GM12878 (cell line): ENCODE results near the gene UTP25.

ENCODE experiments used
- CBX3 ChIP-seq: fragments of 200-600 bp; sonication (generic); IDR thresholded peaks from 2 replicates; pipeline ENCODE4 v1.6.1; 2016; ENCODE audit warnings: low read depth, borderline replicate concordance
- GABPA ChIP-seq: IDR thresholded peaks from 2 replicates; pipeline ENCODE4 v1.6.1; 2014; ENCODE audit warnings: antibody characterized with exemption, low read depth, mild to moderate bottlenecking, inconsistent platforms
- HDGF ChIP-seq: fragments of 450-650 bp; IDR thresholded peaks from 2 replicates; pipeline ENCODE4 v1.6.1; 2016; ENCODE audit warnings: antibody characterized with exemption
- MXI1 ChIP-seq: fragments of 150-350 bp; IDR thresholded peaks from 2 replicates; pipeline ENCODE4 v1.6.1; 2011; ENCODE audit warnings: low read depth, mild to moderate bottlenecking, inconsistent platforms, low read length, improper control_type of control experiment
- NRF1 ChIP-seq: conservative IDR thresholded peaks from 2 replicates; pipeline ENCODE4 v1.6.1; 2011; ENCODE audit warnings: mild to moderate bottlenecking, low read depth, low read length, improper control_type of control experiment
- POLR2A ChIP-seq: IDR thresholded peaks from 2 replicates; pipeline ENCODE4 v1.6.1; 2011; ENCODE audit warnings: low read depth, mild to moderate bottlenecking, low read length
- RBBP5 ChIP-seq: fragments of 200-600 bp; sonication (generic); conservative IDR thresholded peaks from 2 replicates; pipeline ENCODE4 v1.6.1; 2016
- RFX5 ChIP-seq: IDR thresholded peaks from 2 replicates; pipeline ENCODE4 v1.6.1; 2011; ENCODE audit warnings: low read depth, low read length, improper control_type of control experiment
- TF ChIP-seq, protein P1 (sequence below), 3 experiments: IDR thresholded peaks in 2 of 3; conservative IDR thresholded peaks in 1 of 3; 2 replicates each; pipeline ENCODE4 v1.5.1; 2011; ENCODE audit warnings: low read depth in 3 of 3, low read length in 3 of 3, mild to moderate bottlenecking in 3 of 3, control low read depth in 2 of 3, moderate library complexity in 2 of 3, inconsistent platforms in 1 of 3, mixed read lengths in 1 of 3; ENCODE audit not compliant: control insufficient read depth in 2 of 3, insufficient read depth in 1 of 3; ENCODE audit errors: extremely low read depth in 1 of 3

DNA sequence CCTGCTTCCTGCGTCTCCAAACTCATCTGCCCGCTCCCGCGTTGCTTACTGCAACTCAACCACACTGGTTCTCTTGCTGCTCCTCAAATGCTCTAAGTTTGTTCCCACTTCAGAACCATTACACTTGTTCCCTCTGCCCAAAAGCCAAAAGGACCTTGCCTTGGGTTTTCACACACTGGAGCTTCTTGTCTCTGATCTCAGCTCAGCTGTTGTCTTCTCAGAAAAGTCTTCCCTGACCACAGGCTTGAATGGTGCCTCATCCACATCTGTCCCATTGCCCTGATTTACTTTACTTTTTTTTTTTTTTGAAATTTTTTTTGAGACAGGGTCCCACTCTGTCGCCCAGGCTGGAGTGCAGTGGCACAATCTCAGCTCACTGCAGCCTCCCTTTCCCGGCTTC, 66.0 kb downstream of the UTP25 start:
- TF ChIP-seq MXI1 (no peak), CBX3 (no peak), HDGF (no peak), NRF1 (no peak), POLR2A (no peak), GABPA (no peak), RBBP5 (no peak), RFX5 (no peak)
- TF ChIP-seq, protein P1, sequence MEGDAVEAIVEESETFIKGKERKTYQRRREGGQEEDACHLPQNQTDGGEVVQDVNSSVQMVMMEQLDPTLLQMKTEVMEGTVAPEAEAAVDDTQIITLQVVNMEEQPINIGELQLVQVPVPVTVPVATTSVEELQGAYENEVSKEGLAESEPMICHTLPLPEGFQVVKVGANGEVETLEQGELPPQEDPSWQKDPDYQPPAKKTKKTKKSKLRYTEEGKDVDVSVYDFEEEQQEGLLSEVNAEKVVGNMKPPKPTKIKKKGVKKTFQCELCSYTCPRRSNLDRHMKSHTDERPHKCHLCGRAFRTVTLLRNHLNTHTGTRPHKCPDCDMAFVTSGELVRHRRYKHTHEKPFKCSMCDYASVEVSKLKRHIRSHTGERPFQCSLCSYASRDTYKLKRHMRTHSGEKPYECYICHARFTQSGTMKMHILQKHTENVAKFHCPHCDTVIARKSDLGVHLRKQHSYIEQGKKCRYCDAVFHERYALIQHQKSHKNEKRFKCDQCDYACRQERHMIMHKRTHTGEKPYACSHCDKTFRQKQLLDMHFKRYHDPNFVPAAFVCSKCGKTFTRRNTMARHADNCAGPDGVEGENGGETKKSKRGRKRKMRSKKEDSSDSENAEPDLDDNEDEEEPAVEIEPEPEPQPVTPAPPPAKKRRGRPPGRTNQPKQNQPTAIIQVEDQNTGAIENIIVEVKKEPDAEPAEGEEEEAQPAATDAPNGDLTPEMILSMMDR (IDR thresholded peaks at IDR 0.05 in 2 of 3, conservative IDR thresholded peaks at IDR 0.05 in 1 of 3; ENCODE audit: control insufficient read depth in 2 of 3, extremely low read depth in 1 of 3, insufficient read depth in 1 of 3, low read depth in 3 of 3, low read length in 3 of 3): no peak
